GM12878 (cell line): ENCODE data around the gene C17orf107. TPM values are rescaled to one million over a fixed set of nuclear protein-coding genes. Genes with fewer than 3 reads are reported as not detected.

Source experiments
- ATAC-seq: fragments of 200-7000 bp; cut with Tn5 transposase; 3 replicates; pipeline ENCODE4 v1.9.1; 2020; ENCODE audit warnings: mild to moderate bottlenecking, moderate library complexity
- BruUV-seq: library from RNA; stranded (reverse); fragments of 400-500 nt; replicated peaks from 2 replicates; lab custom pipeline; 2021; lab: Mats Ljungman, UMichigan
- CTCF ChIA-PET: fragments of 300-600 bp; sonication (Branson Sonifier 250); formaldehyde crosslinking; extraction: SDS; loops from one replicate; lab custom pipeline; 2021; ENCODE audit warnings: inconsistent platforms; lab: Yijun Ruan, JAX
- POLR2A ChIA-PET: fragments of 350-600 bp; formaldehyde crosslinking; extraction: SDS; loops from one replicate; lab custom pipeline; 2021; ENCODE audit warnings: inconsistent platforms; lab: Charles Lee
- RAD21 ChIA-PET: fragments of 300-600 bp; sonication (Branson Sonifier 250); formaldehyde crosslinking; loops from one replicate; lab custom pipeline; 2023; ENCODE audit warnings: antibody characterized with exemption; ENCODE audit not compliant: unreplicated experiment; lab: Charles Lee
- SMC1A ChIA-PET: fragments of 300-600 bp; sonication (Branson Sonifier 250); formaldehyde crosslinking; loops from one replicate; lab custom pipeline; 2023; ENCODE audit not compliant: unreplicated experiment, uncharacterized antibody; lab: Charles Lee
- DNase-seq: peaks from one replicate; pipeline ENCODE4 v3.0.0-alpha.2; 2011; ENCODE audit warnings: low read depth, low spot score
- FAIRE-seq: peaks from 3 replicates; lab custom pipeline; 2011; peaks lifted over from hg19 to GRCh38; lab: Jason Lieb, UNC
- H2AFZ ChIP-seq: 2 replicates; pipeline ENCODE4 v1.6.0; 2011; ENCODE audit warnings: low read depth, low read length, control low read depth; ENCODE audit not compliant: control insufficient read depth
- H3K27ac ChIP-seq: 2 replicates; pipeline ENCODE4 v1.5.1; 2011; ENCODE audit warnings: control low read depth; ENCODE audit not compliant: control insufficient read depth, insufficient read depth
- H3K27me3 ChIP-seq, 2 experiments: replicated peaks in 1 of 2; 2 replicates each; pipeline versions ENCODE4 v1.6.0 to v1.6.1; 2011; ENCODE audit warnings: low read length in 1 of 2; ENCODE audit not compliant: control insufficient read depth in 2 of 2, insufficient read depth in 2 of 2
- H3K36me3 ChIP-seq, 2 experiments: 2 replicates each; pipeline ENCODE4 v1.5.1; 2011; ENCODE audit warnings: low read length in 1 of 2; ENCODE audit not compliant: control insufficient read depth in 2 of 2, insufficient read depth in 2 of 2
- H3K4me1 ChIP-seq: 2 replicates; pipeline ENCODE4 v1.6.1; 2011; ENCODE audit warnings: mild to moderate bottlenecking, low read length, moderate library complexity, mixed read lengths; ENCODE audit not compliant: control insufficient read depth, insufficient read depth
- H3K4me2 ChIP-seq: 2 replicates; pipeline ENCODE4 v1.6.0; 2011; ENCODE audit warnings: control low read depth; ENCODE audit not compliant: control insufficient read depth, insufficient read depth
- H3K4me3 ChIP-seq: fragments of 200-600 bp; sonication (generic); 2 replicates; pipeline ENCODE4 v1.5.1; 2016
- H3K79me2 ChIP-seq: 2 replicates; pipeline ENCODE4 v1.6.0; 2011; ENCODE audit warnings: low read length; ENCODE audit not compliant: control insufficient read depth, insufficient read depth
- H3K9ac ChIP-seq: 2 replicates; pipeline ENCODE4 v1.8.0; 2011; ENCODE audit warnings: low read length, control low read depth, mixed read lengths; ENCODE audit not compliant: control insufficient read depth, insufficient read depth
- H3K9me3 ChIP-seq: replicated peaks from 3 replicates; pipeline ENCODE4 v1.5.1; 2011; ENCODE audit warnings: mild to moderate bottlenecking, low read length; ENCODE audit not compliant: control insufficient read depth, insufficient read depth
- H4K20me1 ChIP-seq: 2 replicates; pipeline ENCODE4 v1.6.0; 2011; ENCODE audit not compliant: control insufficient read depth, insufficient read depth
- ASH2L ChIP-seq: fragments of 300-600, 200-600 bp; sonication (generic); IDR thresholded peaks from 2 replicates; pipeline ENCODE4 v1.6.1; 2017; ENCODE audit warnings: low read depth, mild to moderate bottlenecking, borderline replicate concordance
- BCL11A ChIP-seq: IDR thresholded peaks from 2 replicates; pipeline ENCODE4 v1.6.1; 2011; ENCODE audit warnings: low read depth, low read length
- DPF2 ChIP-seq: fragments of 450-650 bp; IDR thresholded peaks from 2 replicates; pipeline ENCODE4 v1.6.1; 2017; ENCODE audit warnings: mild to moderate bottlenecking
- EGR1 ChIP-seq, 2 experiments: IDR thresholded peaks; 1 replicate in 1 of 2; 2 replicates in 1 of 2; pipeline ENCODE4 v1.6.1; 2011 to 2012; ENCODE audit warnings: low read depth in 2 of 2, low read length in 2 of 2, borderline replicate concordance in 1 of 2, mild to moderate bottlenecking in 1 of 2, moderate library complexity in 1 of 2
- EP300 ChIP-seq, 2 experiments: fragments of 150-350 bp in 1 of 2; IDR thresholded peaks; 2 replicates each; pipeline ENCODE4 v1.6.1; 2011 to 2012; ENCODE audit warnings: low read depth in 2 of 2, low read length in 2 of 2, borderline replicate concordance in 1 of 2, improper control_type of control experiment in 1 of 2, inconsistent platforms in 1 of 2; ENCODE audit not compliant: control insufficient read depth in 1 of 2
- KDM1A ChIP-seq: fragments of 200-600 bp; sonication (generic); IDR thresholded peaks from 2 replicates; pipeline ENCODE4 v1.6.1; 2016; ENCODE audit warnings: borderline replicate concordance
- MXI1 ChIP-seq: fragments of 150-350 bp; IDR thresholded peaks from 2 replicates; pipeline ENCODE4 v1.6.1; 2011; ENCODE audit warnings: low read depth, mild to moderate bottlenecking, inconsistent platforms, low read length, improper control_type of control experiment
- NFIC ChIP-seq: IDR thresholded peaks from 2 replicates; pipeline ENCODE4 v1.6.1; 2012; ENCODE audit warnings: low read depth, mild to moderate bottlenecking, inconsistent platforms, low read length, moderate library complexity
- PAX8 ChIP-seq: fragments of 450-650 bp; IDR thresholded peaks from 2 replicates; pipeline ENCODE4 v1.6.1; 2017; ENCODE audit warnings: mild to moderate bottlenecking, moderate library complexity
- POU2F2 ChIP-seq: IDR thresholded peaks from 3 replicates; pipeline ENCODE4 v1.6.1; 2011; ENCODE audit warnings: low read depth, mild to moderate bottlenecking, low read length, borderline replicate concordance
- SREBF1 ChIP-seq: IDR thresholded peaks from 2 replicates; pipeline ENCODE4 v1.6.1; 2012; ENCODE audit warnings: mild to moderate bottlenecking, low read length
- ZBED1 ChIP-seq: IDR thresholded peaks from 2 replicates; pipeline ENCODE4 v1.6.1; 2016; ENCODE audit warnings: borderline replicate concordance
- WGBS: methylation state at CpG from one replicate; pipeline ENCODE4 v1.1.6; 2016; ENCODE audit warnings: low lambda C conversion rate; ENCODE audit not compliant: insufficient replicate concordance, insufficient coverage; ENCODE audit errors: missing lambda C conversion rate; 5-methylcytosine and 5-hydroxymethylcytosine counted together
- in situ Hi-C: fragments of 300-500 bp; cut with MboI; formaldehyde crosslinking; loops from 9 replicates; pipeline ENCODE4 v1.14.3; 2018; ENCODE audit warnings: mixed read lengths
- intact Hi-C: fragments of 100-400 bp; cut with micrococcal nuclease; formaldehyde crosslinking; loops from one replicate; pipeline ENCODE4 v1.14.2; 2022; ENCODE audit not compliant: unreplicated experiment
- polyA plus RNA-seq, 11 experiments: library from polyadenylated mRNA; depleted of rRNA in 4 of 11; unstranded in 6 of 11; stranded (reverse) in 5 of 11; fragments of >200 nt; fragmentation: Nextera tagmentation in 4 of 11; fragmentation: Illumina TruSeq in 1 of 11; extraction: Ambion mirVana in 4 of 11; extraction: Trizol in 1 of 11; gene quantifications; 1 replicate in 1 of 11; 2 replicates in 10 of 11; pipeline versions ENCODE4 v1.2.1 to v1.2.3, GENCODE V29; 2011 to 2016; ENCODE audit warnings: inconsistent platforms in 2 of 11, missing spikeins in 2 of 11, low read depth in 1 of 11
- total RNA-seq, 4 experiments: library from RNA; depleted of rRNA in 3 of 4; stranded (reverse); fragments of >200 nt in 3 of 4; fragmentation: Illumina TruSeq in 1 of 4; extraction: Trizol in 1 of 4; gene quantifications; 2 replicates each; pipeline versions ENCODE4 v1.2.1 to v1.2.3, GENCODE V29; 2013 to 2021
- TF ChIP-seq, protein P1 (sequence below): fragments of 150-350 bp; IDR thresholded peaks from 2 replicates; pipeline ENCODE4 v1.6.1; 2016; ENCODE audit warnings: low read depth, low read length
- TF ChIP-seq, protein P2 (sequence below): IDR thresholded peaks from 2 replicates; pipeline ENCODE4 v1.6.1; 2011; ENCODE audit warnings: borderline replicate concordance, low read depth, mild to moderate bottlenecking, moderate library complexity, low read length; ENCODE audit not compliant: insufficient read depth, poor library complexity, severe bottlenecking

The C17orf107 gene
- total and polyA plus RNA-seq, 10 of the 15 experiments (the other 5 are each of a cell fraction or from before 2014, with no cell fraction given), result 0.05 to 0.46 (median 0.11) TPM; not detected in 3

DNA sequence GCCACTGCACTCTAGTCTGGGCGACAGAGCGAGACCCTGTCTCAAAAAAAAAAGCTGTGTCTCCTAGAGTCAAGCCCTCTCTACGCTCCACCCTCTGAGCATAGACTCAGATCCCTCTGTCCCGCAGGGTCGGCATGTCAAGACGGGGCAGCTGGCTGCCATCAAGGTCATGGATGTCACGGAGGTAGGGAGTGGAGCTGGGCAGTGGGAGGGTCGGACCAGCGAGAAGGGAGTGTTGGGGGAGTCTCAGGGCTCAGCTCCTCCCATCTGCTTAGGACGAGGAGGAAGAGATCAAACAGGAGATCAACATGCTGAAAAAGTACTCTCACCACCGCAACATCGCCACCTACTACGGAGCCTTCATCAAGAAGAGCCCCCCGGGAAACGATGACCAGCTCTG lies 18.5 kb upstream of the C17orf107 start:
- no peak overlapping the region for H2AFZ ChIP-seq
- H3K36me3 ChIP-seq, result peaks cover 7 to 11% of the 10 kb centered on the region in 2 experiments; a peak in 3 of 4 replicates
- SMC1A ChIA-PET, result interaction anchor here (1.4 kb wide), 1 partner anchor 148 kb away, joined by 4 read pairs; no protein-coding TSS in a partner anchor
- no peak overlapping the region for H3K9ac ChIP-seq
- TF ChIP-seq, protein P1, sequence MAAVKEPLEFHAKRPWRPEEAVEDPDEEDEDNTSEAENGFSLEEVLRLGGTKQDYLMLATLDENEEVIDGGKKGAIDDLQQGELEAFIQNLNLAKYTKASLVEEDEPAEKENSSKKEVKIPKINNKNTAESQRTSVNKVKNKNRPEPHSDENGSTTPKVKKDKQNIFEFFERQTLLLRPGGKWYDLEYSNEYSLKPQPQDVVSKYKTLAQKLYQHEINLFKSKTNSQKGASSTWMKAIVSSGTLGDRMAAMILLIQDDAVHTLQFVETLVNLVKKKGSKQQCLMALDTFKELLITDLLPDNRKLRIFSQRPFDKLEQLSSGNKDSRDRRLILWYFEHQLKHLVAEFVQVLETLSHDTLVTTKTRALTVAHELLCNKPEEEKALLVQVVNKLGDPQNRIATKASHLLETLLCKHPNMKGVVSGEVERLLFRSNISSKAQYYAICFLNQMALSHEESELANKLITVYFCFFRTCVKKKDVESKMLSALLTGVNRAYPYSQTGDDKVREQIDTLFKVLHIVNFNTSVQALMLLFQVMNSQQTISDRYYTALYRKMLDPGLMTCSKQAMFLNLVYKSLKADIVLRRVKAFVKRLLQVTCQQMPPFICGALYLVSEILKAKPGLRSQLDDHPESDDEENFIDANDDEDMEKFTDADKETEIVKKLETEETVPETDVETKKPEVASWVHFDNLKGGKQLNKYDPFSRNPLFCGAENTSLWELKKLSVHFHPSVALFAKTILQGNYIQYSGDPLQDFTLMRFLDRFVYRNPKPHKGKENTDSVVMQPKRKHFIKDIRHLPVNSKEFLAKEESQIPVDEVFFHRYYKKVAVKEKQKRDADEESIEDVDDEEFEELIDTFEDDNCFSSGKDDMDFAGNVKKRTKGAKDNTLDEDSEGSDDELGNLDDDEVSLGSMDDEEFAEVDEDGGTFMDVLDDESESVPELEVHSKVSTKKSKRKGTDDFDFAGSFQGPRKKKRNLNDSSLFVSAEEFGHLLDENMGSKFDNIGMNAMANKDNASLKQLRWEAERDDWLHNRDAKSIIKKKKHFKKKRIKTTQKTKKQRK, result no peak
- TF ChIP-seq ASH2L, result no peak
- TF ChIP-seq POU2F2, result no peak
- no peak for TF ChIP-seq BCL11A
- TF ChIP-seq, protein P2, sequence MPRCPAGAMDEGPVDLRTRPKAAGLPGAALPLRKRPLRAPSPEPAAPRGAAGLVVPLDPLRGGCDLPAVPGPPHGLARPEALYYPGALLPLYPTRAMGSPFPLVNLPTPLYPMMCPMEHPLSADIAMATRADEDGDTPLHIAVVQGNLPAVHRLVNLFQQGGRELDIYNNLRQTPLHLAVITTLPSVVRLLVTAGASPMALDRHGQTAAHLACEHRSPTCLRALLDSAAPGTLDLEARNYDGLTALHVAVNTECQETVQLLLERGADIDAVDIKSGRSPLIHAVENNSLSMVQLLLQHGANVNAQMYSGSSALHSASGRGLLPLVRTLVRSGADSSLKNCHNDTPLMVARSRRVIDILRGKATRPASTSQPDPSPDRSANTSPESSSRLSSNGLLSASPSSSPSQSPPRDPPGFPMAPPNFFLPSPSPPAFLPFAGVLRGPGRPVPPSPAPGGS, result no peak
- no peak for TF ChIP-seq EP300 (IDR thresholded peaks at IDR 0.05; ENCODE audit: borderline replicate concordance in 1 of 2, control insufficient read depth in 1 of 2, low read depth in 2 of 2, low read length in 2 of 2)
- no peak for TF ChIP-seq DPF2
- TF ChIP-seq ZBED1, result no peak
- no peak for TF ChIP-seq PAX8
- no peak for TF ChIP-seq MXI1
- no peak for TF ChIP-seq EGR1 (IDR thresholded peaks at IDR 0.05; ENCODE audit: borderline replicate concordance in 1 of 2, low read depth in 2 of 2, low read length in 2 of 2)
- TF ChIP-seq KDM1A, result no peak
- no peak for TF ChIP-seq SREBF1
- TF ChIP-seq NFIC, result no peak
- POLR2A ChIA-PET, result no interaction called here
- H3K27ac ChIP-seq, result no peak overlapping the region
- in situ Hi-C loops, result loop anchor here (5.0 kb wide), 1 partner anchor 169 kb away; the partner anchor contains the start of gene ARRB2
- DNase-seq (no peak), ATAC-seq (no peak), FAIRE-seq (no peak)
- no peaks in the 10 kb centered on the region for H3K27me3 ChIP-seq
- no peaks in the 10 kb centered on the region; the same call in 1 of the 2 replicates for H4K20me1 ChIP-seq
- no peaks in the 10 kb centered on the region for H3K4me1 ChIP-seq
- no peaks in the 10 kb centered on the region for H3K9me3 ChIP-seq
- no peak overlapping the region for H3K4me3 ChIP-seq
- 91% methylated on average over 13 of the region's 15 CpGs for WGBS
- no TSS peak for BruUV-seq
- no peaks in the 10 kb centered on the region for H3K79me2 ChIP-seq
- RAD21 ChIA-PET, result interaction anchor here (1.4 to 1.7 kb wide), 2 partner anchors 91 to 171 kb away, joined by 5 to 7 read pairs; partner anchors contain the start of gene ARRB2
- intact Hi-C loops, result loop anchor here (10.0 kb wide), 1 partner anchor 456 kb away; no protein-coding TSS in a partner anchor
- no peak overlapping the region for H3K4me2 ChIP-seq
- CTCF ChIA-PET, result interaction anchor here (0.6 to 2.1 kb wide), 7 partner anchors 16 to 314 kb away, joined by 3 to 12 read pairs (median 5); partner anchors contain the start of genes ARRB2, MED11, PLD2 and PSMB6
